DMS 273 (cell line): ENCODE results near the gene NTM.

ENCODE experiments used
- DNase-seq: peaks from one replicate; lab custom pipeline; 2025; ENCODE audit not compliant: unreplicated experiment; lab: John Stamatoyannopoulos, UW

The NTM gene

GRCh38 chr11:132264616-132265015 is 894.2 kb downstream of the NTM start:
- no peak for DNase-seq

GRCh38 chr11:132278801-132279574 is 908.6 kb downstream of the NTM start:
- peak; percentile 2 for DNase-seq

- DNase-seq, result no peak
Observed at GRCh38 chr11:132284048-132284447, 913.6 kb downstream of the NTM start.

DNA sequence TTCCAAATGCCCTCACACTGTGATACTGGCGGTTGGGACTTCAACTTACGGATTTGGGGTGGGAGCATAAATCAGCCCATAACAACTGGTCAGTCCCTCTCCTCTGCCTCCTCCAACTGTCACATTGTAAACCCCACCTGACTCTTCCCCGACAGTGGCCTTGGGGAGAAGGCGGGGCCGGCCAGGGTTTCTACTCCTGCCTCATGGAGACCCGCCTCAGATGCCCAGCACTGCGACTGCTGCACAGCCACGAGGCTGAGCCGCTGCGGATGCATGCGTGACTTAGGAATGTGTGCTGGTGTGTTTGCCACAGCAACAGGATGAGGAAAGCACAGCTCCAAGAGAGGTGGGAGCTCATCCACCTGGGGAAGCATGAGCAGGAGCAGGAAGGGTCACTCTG is 914.2 kb downstream of the NTM start:
- no peak for DNase-seq

DNA sequence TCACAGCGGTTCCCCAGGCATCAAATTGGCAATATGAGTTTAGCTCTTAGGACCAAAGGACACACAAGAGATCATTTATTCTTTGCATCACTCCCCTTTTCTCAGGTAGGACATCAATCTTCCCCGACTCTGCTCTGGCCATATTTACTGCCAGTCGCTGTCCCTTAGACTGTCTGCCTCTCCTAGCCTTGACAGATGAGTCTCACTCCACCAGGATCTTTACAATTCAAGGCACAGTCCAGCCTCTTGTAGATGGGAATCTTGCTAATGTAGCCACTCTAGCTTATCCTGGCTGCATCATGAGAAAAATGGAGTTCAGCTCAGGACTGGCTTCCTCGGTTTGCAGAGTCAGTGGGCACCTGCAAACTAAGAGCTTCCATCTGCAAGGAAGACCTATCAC is 915.2 kb downstream of the NTM start:
- no peak for DNase-seq

DNA sequence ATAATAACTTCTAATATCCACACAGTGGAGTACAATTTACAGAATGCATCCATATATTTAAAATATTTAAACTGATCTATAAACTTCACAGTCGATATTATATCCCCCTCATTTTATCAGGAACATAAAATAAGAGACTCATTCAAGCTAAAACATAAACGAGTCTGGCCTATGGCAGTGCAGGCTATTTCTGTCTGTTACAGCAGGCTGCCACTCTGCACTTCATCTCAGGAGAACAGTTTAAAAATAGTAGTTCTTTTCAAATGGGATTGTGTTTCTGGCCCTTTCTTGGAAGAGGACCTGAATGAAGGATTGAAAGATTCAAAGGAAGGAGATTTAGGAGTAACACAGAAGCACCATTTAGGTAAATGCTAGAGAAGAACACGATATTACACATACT is 915.7 kb downstream of the NTM start:
- DNase-seq, result no peak

DNA sequence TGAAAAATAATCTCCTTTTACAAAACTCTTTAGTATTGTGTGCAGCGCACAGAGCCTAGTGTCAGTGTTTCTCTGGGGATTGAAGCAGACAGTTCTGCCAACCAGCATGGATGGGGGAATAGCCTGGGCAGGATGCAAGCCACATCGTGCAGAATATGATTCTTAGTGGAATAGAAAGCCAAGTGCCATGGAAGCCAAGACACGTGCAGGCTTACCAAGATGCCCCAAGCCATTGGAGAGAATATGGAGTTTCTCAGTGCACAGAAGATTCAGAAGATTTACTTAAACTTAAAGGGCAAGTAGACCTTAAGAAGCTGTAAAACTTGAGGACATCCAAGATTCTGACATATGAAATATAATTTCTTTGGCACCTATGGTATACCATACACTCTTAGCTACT is 917.6 kb downstream of the NTM start:
- no peak for DNase-seq

DNA sequence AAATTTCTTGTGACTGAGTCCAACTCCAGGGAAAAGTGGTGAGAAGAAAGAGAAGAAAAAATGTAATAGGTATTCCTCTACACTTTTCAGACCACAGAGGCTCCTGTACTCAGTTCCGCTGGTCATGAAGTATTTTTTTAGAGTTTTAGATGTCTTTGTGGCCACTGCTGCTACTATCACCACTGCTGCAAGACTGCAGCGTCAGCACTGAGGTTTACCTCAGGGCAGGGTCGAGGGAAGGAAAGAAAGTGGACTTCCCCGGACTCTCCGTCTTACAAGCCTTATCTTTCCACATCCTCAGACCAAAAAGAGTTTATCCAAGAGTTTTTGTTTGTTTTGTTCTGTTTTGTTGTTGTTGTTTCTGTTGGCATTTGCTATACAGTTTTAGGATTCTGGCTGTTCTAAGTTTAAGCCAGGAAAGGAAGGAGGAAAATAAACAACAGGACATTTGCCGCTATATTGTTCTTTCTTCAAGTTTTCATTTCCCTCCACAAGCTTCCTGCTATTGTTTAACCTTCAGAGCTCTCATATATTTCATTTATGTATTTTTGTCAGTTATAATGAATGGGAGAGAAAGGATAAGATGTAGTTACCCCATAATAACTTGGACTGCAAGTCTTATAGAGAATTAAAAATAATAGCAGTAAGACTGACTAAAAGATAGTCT is 919.3 kb downstream of the NTM start:
- no peak for DNase-seq

GRCh38 chr11:132293586-132293985 is 923.2 kb downstream of the NTM start:
- no peak for DNase-seq

- DNase-seq, result no peak
Observed at GRCh38 chr11:132296946-132297610, 926.7 kb downstream of the NTM start.

DNA sequence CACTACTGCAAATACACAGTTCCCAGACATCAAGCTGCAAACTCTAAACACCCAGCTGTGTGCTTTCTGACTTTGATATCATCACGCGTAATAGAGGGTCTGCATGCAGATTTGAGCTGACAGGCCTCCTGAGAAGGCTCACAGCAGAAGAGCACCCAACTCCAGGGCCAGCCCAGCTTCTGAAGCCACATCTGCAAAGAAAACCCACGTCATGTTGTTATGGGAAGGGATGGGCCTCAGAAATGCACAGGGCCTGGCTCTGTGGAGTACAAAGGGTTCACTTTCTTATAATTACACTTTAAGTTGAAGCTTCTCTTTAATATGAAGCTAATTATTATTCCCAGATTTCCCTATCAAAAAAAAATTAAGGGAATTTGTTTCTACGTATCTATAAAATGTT is 927.9 kb downstream of the NTM start:
- no peak for DNase-seq

DNA sequence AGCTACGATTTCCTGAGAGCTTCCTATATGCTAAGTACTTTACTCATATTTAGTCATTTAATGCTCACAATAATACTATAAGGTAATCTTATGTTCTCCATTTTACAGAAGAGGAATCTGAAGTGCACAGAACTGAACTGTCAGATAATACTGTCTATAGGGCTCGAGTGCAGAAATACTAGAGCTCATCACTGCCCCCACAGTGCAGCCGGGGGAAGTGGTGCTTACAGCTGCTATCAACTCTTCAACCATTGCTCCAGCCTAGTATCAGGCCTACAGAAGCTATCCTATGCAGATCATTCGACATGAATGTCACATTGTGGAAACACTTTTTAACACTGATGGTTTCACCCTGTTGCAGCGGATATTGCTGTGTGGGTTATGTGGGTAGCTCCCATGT is 929.9 kb downstream of the NTM start:
- DNase-seq, result peak; percentile 0

DNA sequence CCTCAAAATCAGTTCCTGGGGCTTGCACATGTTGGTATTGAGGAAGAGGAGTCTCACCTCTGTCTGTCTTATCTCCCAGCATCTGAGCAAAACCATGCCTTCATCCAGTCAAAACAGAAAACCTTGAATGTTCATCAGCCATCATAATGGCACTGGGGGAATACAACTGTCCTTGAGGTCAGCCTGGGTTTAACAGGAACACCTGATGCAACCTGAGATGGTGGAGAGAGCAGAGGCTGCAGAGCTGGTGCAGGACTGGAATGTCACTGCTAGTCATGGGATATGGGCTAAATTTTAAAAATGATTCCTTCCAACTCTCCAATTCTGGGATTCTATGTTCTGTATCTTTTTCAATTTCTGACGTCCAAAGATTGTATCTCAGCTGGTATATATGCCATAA is 931.0 kb downstream of the NTM start:
- no peak for DNase-seq

DNA sequence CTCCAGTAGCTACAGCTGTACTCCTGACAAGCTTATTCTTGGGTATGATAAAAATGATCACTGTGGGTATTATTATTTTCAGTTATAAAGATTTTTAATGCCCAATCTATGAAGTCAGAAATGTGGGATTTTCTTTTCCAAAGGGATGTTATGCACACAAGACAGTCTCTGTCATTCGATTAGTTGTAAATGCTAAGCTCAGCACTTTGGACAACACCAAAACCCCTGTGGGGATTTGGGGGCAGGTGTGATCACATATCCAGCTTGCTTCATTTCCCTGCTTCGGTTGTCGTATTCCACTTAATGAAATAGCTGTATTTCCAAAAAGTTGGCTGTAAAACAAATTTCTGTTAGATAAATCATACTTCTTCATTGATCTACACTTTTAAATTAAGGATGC is 931.5 kb downstream of the NTM start:
- no peak for DNase-seq

GRCh38 chr11:132307309-132308020 is 937.0 kb downstream of the NTM start:
- DNase-seq, result no peak

GRCh38 chr11:132310390-132311375 is 940.3 kb downstream of the NTM start:
- no peak for DNase-seq

DNA sequence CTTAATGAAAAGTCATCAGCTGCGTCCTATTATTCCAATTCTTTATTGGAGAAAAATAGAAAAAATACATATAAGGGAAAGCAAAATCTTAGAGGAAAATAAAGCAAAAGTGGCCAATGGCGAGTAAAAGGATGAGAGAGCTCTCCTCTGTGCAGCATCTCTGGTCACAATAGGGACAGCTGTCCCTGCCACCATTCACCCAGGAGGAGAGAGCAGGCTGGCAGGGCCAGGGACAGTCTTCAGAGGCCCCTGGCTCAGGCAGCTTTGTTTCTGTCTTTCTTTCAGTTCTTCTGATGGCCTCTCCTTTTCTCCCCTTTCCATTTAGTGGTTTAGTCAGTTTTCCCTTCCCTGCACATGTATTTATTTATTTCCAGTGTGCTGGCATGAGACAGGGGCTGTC is 941.3 kb downstream of the NTM start:
- DNase-seq, result no peak

DNA sequence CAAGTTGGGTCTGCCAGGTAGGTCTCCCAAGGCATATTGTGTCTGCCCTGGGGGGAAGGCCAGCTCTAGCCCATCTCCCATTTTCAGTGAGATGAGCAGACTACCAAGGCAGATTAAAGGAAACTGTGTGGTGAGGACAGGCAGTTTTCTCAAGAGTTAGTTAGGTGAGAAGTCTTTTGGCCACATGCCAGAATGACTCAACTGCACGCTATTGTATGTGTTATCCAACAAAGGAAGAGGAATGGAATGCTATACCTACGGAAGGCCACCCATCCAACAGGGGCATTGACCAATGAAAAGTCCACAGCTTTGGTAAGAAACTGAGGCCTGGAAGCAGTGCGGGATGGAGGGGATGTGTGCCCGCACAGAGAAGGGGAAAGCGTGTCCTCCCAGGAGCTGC is 941.7 kb downstream of the NTM start:
- DNase-seq, result no peak

GRCh38 chr11:132312701-132313111 is 942.3 kb downstream of the NTM start:
- peak; percentile 11 for DNase-seq

DNA sequence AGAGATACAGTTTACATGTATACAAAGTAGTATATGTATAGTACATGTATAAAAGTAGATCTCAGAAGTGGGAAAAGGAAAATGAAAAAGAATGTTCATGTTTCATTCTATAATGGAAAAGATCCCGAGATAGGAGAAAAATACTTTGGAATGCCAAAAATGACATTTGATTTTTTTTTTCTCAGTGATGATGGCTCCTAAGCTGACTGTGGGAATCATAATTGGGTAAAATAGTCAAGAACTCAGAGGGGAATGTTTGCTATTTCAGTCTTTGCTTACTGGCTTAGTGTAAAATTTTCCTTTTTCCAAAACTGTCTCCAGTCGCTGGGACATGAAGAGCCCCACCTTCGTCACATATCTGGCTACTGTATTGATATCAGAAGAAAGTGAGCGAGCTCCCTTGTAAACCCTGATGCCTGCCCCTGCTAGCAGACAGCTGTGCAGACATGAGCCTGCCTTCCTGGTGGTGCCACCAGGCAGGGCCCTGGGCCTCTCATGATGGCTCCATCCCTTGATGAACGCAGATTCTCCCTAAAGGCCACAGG is 944.6 kb downstream of the NTM start:
- DNase-seq, result no peak
